HPDE6-E6E7 (cell line): Measurements from ENCODE around the gene JPT1.

ENCODE experiments used
- DNase-seq: peaks from one replicate; pipeline ENCODE4 v3.0.0; 2011; ENCODE audit warnings: missing footprints; ENCODE audit errors: extremely low spot score

Gene JPT1

DNA sequence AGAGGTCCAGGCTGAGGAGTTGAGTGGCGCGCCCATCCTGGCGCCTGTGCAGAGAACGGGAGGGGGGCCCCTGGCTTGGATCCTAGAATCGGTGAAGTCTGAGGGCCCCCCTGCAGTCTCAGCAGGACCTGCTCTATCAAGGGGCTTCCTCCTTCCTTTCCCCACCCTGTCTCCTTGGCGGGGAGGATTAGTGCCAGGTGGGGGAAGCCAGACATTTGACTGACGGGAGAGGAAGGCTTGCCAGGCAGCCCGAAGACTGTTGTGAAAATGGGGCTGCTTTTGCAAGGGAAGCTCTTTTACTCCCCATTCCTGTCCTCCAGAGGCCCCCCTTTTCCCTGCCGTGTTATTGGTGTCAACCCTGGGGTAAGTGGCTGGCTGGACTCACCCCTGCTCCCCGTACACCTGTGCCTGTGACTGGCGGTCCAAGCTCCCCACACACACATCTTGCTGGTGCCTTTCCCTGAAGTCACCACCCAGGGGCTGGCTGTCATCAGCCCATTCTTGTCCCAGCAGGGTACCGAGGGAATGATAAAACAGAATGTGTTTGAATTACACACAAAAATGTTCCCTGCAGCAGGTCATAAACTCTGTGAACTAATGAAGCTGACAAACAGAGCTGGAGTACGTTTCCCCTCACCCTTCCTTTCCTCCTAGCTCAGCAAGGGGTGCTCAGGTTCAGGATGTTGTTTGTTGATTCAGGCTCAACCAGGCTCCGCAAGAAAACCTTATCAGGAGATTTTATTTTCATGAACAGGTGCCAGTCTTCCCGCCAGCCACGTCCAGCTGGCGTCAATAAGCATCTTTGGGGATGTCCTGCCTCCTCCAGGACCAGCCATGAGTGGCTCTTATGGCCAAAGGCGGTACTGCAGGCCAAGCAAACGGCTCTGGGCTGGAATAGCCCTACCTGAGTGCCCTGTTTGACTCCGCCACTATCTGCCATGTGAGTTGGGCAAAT is 48.9 kb downstream of the JPT1 start:
- DNase-seq, result no peak

DNA sequence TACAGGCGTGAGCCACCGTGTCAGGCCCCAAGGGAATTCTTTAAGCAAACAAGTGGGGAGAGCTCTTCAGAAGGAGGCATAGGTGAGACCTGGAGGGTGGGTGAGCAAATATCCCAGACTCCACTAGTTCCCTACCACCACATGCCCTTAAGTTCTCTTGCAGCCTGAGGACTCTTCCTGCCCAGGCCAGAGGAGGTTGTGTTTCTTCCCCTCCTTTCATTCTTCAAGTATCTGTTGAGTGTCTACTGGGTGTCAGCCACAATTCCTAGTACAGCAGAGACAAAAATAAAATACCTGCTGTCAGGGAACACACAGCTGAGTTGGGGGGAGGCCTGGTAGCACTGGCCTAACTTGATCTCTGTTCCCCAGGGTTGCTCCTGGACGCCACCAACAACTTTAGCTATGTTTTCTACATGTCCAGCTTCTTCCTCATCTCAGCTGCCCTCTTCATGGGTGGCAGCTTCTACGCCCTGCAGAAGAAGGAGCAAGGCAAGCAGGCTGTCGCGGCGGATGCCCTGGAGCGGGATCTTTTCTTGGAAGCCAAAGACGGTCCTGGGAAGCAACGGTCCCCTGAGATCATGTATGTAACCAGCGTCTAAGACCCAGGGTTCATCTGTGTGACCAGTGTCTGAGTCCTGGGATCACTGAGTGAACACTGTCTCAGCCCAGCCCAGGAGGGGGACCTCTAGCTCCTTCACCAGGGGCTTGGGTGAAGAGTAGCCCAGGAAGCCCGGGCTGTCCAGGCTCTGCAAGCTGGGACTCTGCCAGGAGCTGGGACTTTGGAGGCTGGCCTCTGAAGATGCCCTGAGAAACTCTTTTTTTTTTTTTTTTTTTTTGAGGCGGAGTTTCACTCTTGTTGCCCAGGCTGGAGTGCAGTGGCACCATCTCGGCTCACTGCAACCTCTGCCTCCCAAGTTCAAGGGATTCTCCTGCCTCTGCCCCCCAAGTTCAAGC is 50.4 kb downstream of the JPT1 start:
- no peak for DNase-seq

GRCh38 chr17:75102385-75102821 is 51.9 kb downstream of the JPT1 start:
- no peak for DNase-seq

DNA sequence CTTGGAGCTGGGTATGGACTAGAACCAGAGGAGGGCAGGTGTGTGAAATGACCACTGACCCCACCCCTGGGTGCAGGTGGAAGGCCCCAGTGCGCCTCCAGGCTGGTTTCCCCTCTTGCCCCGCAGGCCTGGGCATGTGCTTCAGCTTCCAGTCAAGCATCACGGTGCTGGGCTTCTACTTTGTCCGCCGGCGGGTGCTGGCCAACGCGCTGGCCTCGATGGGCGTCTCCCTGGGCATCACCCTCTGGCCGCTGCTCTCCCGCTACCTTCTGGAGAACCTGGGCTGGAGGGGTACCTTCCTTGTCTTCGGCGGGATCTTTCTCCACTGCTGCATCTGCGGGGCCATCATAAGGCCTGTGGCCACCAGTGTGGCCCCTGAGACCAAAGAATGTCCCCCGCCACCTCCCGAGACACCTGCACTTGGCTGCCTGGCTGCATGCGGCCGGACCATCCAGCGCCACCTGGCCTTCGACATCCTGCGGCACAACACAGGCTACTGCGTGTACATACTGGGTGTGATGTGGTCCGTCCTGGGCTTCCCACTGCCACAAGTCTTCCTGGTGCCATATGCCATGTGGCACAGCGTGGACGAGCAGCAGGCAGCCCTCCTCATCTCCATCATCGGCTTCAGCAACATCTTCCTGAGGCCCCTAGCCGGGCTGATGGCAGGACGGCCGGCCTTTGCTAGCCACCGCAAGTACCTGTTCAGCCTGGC is 54.3 kb downstream of the JPT1 start:
- no peak for DNase-seq

- no peak for DNase-seq
Measured at GRCh38 chr17:75098861-75099260, 55.5 kb downstream of the JPT1 start.

DNA sequence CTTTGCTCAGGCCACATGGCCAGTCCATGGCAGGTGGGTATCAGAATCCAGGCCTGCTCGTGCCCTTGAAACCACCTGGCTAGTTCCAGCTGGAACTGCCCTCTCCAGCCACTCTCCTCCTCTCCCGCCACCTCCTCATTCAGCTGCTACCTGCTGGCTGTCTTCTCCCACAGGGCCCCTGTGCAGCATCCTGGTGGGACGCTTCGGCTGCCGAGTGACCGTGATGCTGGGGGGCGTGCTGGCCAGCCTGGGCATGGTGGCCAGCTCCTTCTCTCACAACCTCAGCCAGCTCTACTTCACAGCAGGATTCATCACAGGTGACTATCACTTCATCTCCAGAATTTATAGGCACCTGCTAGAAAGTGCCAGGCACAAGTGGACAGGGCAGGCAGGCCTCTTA is 56.4 kb downstream of the JPT1 start:
- DNase-seq, result no peak

GRCh38 chr17:75096082-75096625 is 58.2 kb downstream of the JPT1 start:
- DNase-seq, result peak; percentile 96

GRCh38 chr17:75094871-75095399 is 59.4 kb downstream of the JPT1 start:
- DNase-seq, result no peak

DNA sequence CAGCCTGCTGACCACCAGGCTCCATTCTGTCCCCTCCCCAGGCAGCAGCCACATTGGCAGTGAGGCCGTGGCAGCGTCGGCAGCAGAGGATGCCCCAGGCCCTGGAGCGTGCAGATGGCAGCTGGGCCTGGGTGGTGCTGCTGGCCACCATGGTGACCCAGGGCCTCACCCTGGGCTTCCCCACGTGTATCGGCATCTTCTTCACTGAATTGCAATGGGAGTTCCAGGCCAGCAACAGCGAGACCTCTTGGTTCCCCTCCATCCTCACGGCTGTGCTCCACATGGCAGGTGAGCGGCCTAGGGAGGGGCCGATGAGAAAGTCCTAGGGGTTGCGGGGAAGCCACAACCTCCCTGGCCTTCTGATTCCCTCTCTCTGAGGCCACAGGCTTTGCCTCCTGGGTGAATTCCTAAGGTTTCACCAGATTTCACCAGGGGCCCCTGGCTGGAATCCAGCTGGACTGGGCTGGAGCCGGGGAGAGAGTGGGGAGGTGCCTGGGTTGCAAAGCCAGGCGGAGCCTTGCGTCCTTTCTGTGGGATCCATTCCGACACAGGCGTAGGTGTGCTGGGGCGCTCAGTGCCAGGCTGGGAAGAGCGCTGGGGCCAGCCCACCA is 60.7 kb downstream of the JPT1 start:
- DNase-seq, result no peak

- DNase-seq, result no peak
Measured at GRCh38 chr17:75091855-75092327, 62.4 kb downstream of the JPT1 start.

DNA sequence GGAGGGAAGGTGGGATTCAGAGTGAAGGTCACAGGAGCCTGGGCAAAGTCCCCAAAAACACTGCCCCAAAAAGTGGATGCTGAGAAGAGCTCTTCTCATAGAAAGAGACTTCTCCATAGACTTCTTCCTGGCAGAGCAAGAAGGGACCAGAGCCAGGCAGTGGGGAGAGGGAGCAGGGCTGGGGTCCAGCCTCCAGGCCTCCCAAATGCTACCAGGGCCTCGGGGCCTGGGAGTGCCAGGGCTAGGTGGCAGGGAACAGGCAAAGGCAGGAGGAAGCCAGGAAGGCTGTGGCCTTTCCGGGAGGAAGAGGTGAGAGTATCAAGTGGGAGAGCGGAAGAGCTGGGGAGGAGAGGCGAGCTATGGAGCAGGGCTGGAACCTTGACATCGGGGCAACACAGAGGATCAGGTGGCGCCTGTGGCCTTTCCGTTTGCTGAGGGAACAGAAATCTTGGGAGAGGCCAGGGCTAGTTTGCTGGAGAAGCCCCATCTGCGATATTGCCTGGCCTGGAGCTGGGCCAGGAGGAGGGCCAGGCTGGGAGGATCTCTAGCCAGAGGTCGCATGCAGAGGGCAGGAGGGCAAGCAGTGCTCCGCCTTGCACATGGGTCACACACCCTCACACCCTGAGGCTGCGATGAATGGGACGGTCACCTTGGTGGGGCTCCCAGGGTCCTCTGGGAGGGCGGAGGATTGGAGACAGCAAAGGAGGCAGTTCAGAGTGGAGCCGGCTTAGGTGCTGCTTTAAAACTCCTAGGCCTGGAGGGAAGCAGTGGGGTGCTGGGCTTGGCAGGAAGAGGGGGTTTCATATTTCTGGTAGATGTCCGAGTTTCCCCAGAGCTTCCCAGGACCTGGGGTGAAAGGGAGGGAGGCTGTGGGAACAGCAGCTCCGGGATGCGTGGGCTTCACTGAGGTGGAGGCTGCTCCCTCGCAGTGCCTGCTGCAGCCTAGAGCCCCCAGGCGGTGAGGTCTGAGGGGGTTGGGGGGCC is 63.1 kb downstream of the JPT1 start:
- no peak for DNase-seq

GRCh38 chr17:75088465-75089417 is 65.6 kb downstream of the JPT1 start:
- DNase-seq, result peak; percentile 58

DNA sequence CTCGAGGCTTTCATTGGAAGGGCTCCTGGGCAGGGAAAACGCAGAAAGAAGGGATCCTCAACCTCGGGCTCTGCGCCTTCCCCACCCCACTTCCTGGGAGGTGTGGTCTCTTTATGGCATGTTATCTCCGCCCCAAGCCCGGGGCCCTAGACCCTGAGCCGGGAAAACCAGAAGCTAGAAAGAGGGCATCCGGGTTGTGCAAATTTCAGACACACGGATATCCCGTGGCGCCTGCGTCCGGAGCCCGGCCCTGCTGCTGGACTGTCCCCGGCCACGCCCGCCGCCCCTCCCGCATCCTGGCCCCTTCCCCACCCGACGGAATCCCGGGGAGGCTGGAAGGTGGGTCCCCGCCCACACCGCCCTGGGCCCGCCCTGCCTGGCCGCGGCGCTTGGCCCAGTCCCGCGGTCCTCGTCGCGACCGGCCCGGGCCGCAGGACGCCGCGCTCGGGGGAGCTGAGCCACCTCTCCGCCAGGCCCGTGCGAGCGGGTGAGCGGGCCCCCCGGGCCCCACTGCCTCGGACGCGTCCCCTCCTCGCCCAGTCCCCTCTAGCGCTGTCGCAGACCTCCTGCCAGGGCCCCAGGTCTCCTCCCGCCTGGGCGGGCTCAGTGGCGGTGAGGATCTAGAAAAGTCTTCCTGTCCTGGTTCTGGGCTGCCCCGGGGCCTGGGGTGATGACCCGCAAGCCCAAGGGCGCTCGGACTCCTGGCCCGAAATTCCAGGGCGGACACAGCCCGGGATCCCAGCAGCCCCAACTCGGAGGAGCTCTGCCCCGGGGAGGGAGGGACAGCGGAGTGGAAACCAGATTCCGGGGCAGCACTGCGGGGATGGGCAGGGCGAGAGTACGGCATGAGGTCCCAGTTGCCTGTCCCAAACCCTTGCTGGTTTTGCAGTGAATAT is 66.5 kb downstream of the JPT1 start, which contains the start of gene SLC16A5:
TSS of gene SLC16A5 (plus strand) at position 397 of the 896 bp plus-strand sequence. CDS start 5,683 bp downstream, outside the sequence.
- peak; percentile 92 for DNase-seq

DNA sequence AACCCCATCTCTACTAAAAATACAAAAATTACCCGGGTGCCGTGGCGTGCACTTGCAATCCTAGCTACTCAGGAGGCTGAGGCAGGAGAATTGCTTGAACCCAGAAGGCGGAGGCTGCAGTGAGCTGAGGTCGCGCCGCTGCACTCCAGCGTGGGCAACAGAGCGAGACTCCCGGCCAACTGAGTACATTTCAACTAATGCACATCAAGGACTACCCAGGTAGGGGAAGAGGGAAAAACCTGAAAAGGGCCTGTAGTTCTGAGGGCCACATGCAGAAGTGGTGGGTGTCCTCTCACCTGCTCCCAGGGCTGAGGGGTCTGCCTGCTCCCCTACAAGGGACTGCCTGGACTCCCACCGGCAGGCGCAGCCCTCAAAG is 67.1 kb downstream of the JPT1 start:
- no peak for DNase-seq

GRCh38 chr17:75086496-75087181 is 67.7 kb downstream of the JPT1 start:
- DNase-seq, result no peak
